ENCODE data around the gene DLGAP4. TPM values are rescaled to one million over a fixed set of nuclear protein-coding genes. Genes with fewer than 3 reads are reported as not detected.

Gene DLGAP4
- total RNA-seq, 1 experiment from 2014 or later = 40.3 TPM

DNA sequence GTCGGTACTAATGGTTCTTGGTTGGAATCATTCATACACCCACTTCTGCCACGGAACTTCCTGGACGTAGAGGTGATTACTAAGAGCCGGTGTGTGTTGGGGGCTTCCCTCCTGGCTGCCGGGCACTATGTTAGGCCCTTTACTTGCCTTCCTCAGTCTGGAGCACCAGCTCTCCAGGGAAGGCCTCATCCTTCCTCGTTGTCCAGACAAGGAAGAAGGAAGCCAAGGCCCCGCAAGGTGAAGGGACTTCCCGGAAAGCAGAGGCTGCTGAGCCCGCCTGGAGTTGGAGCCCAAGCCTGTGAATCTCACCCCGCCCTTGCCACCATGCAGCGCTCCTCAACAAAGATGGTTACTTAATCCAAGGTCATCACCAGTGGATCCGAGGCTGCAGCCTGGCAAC, 43.7 kb upstream of the DLGAP4 start:
- Histone ChIP-seq H3K36me3 (ENCODE audit: control insufficient read depth in 1 of 2, insufficient read depth in 2 of 2, low read length in 2 of 2) (no peaks in the 10 kb centered on the region), H3K79me2 (ENCODE audit: insufficient read depth, low read length) (no peaks in the 10 kb centered on the region), H3K9me2 (ENCODE audit: insufficient read depth) (no peaks in the 10 kb centered on the region), H3K9ac (ENCODE audit: low read length) (no peak overlapping the region), H4K20me1 (ENCODE audit: insufficient read depth) (no peaks in the 10 kb centered on the region), H3K4me2 (ENCODE audit: low read length) (no peak overlapping the region), H3K4me3 (replicated peaks in 1 of 2; ENCODE audit: low read depth in 1 of 2, low read length in 2 of 2) (no peak overlapping the region), H3K27ac (ENCODE audit: low read depth, low read length) (no peak overlapping the region), H3K27me3 (ENCODE audit: insufficient read depth, low read length) (no peaks in the 10 kb centered on the region), H3K4me1 (ENCODE audit: control insufficient read depth in 1 of 2, insufficient read depth in 2 of 2, low read length in 2 of 2) (no peaks in the 10 kb centered on the region), H3K9me3 (ENCODE audit: control insufficient read depth in 1 of 2, insufficient read depth in 1 of 2, low read depth in 1 of 2, low read length in 2 of 2) (no peaks in the 10 kb centered on the region), H2AFZ (ENCODE audit: low read depth, low read length, poor library complexity, severe bottlenecking) (no peak overlapping the region)
- ChIA-PET RAD21 (ENCODE audit: low non-redundant PET in 1 of 2, low total read pairs in 2 of 2, uncharacterized antibody in 2 of 2, unreplicated experiment in 2 of 2) (no interaction called here), CTCF (no interaction called here), POLR2A (no interaction called here)
- DNase-seq (ENCODE audit: low read depth, low spot score) (no peak), ATAC-seq (no peak)
- TF ChIP-seq TCF7L2 (IDR thresholded peaks at IDR 0.05; ENCODE audit: borderline replicate concordance, extremely low read depth, insufficient read depth, insufficient read length) (no peak), EGR1 (IDR thresholded peaks at IDR 0.05; ENCODE audit: low read depth) (no peak)
- no TSS peak for BruUV-seq (replicated peaks)
- intact Hi-C loops (cut with micrococcal nuclease) = no loop called here

DNA sequence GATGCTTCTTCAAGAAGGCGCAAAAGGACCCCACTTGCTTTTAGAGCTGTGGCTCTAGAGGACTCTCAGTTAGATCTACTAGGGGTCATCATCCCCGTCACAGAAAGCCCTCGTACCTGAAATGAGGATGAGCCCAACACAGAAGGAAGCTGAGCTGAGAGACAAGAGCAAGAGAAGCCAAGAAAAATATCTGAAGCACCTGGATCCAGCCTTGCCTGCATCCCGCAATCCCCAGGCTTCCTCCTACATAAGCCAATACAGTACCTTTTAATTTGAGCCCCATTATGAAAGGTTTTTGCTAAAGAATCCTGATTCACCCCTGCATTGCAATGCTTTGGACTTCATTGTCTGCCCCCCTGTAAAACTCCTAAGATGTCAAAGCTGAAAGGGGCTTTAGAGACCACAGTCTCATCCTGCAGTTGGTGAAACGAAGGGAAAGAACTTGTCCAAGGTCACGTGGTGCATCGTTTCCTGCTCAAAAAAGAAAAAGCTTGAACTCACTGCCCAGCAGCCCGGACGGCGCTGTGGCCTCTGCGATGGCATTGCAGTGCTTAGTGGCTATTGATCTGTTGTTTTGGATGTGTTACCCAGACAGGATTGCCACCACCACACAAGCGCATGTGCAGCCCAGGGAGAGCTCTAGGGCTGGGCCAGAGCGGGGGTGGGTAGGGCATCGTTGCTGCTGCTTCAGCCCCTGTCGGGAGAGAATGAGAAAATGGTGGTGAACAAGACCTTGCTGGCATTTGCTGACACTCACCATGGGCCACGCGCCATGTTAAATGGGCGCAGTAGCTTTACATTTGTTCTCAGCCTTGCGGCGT, 41.5 kb upstream of the DLGAP4 start:
- H3K9me3 ChIP-seq (ENCODE audit: control insufficient read depth in 1 of 2, insufficient read depth in 1 of 2, low read depth in 1 of 2, low read length in 2 of 2) = no peaks in the 10 kb centered on the region
- H3K27ac ChIP-seq (ENCODE audit: low read depth, low read length) = no peak overlapping the region
- ATAC-seq (no peak), DNase-seq (ENCODE audit: low read depth, low spot score) (no peak)
- TF ChIP-seq TCF7L2 (IDR thresholded peaks at IDR 0.05; ENCODE audit: borderline replicate concordance, extremely low read depth, insufficient read depth, insufficient read length) (no peak), CEBPB (IDR thresholded peaks at IDR 0.05; ENCODE audit: low read depth) (no peak), EZH2phosphoT487 (IDR thresholded peaks at IDR 0.05; ENCODE audit: borderline replicate concordance) (no peak), JUND (IDR thresholded peaks at IDR 0.05) (no peak), SP1 (IDR thresholded peaks at IDR 0.05; ENCODE audit: low read depth) (no peak), FOSL1 (IDR thresholded peaks at IDR 0.05; ENCODE audit: low read depth) (no peak), ZBTB33 (IDR thresholded peaks at IDR 0.05; ENCODE audit: extremely low read depth, insufficient replicate concordance, low read length) (no peak)
- ChIA-PET RAD21 (ENCODE audit: low non-redundant PET in 1 of 2, low total read pairs in 2 of 2, uncharacterized antibody in 2 of 2, unreplicated experiment in 2 of 2) (no interaction called here), CTCF (interaction anchor here (0.7 kb wide), 1 partner anchor 135 kb away, joined by 3 read pairs; no protein-coding TSS in a partner anchor), POLR2A (no interaction called here)
- H3K79me2 ChIP-seq (ENCODE audit: insufficient read depth, low read length) = no peaks in the 10 kb centered on the region
- no peaks in the 10 kb centered on the region for H4K20me1 ChIP-seq (ENCODE audit: insufficient read depth)
- H3K4me2 ChIP-seq (ENCODE audit: low read length) = no peak overlapping the region
- H3K36me3 ChIP-seq (ENCODE audit: control insufficient read depth in 1 of 2, insufficient read depth in 2 of 2, low read length in 2 of 2) = no peaks in the 10 kb centered on the region
- no peaks in the 10 kb centered on the region for H3K9me2 ChIP-seq (ENCODE audit: insufficient read depth)
- H3K4me3 ChIP-seq (replicated peaks in 1 of 2; ENCODE audit: low read depth in 1 of 2, low read length in 2 of 2) = no peak overlapping the region
- no TSS peak for BruUV-seq (replicated peaks)
- no peak overlapping the region for H2AFZ ChIP-seq (ENCODE audit: low read depth, low read length, poor library complexity, severe bottlenecking)
- no peak overlapping the region for H3K9ac ChIP-seq (ENCODE audit: low read length)
- no peaks in the 10 kb centered on the region for H3K4me1 ChIP-seq (ENCODE audit: control insufficient read depth in 1 of 2, insufficient read depth in 2 of 2, low read length in 2 of 2)
- intact Hi-C loops (cut with micrococcal nuclease) = no loop called here
- H3K27me3 ChIP-seq (ENCODE audit: insufficient read depth, low read length) = no peaks in the 10 kb centered on the region
